ENCODE results near the gene SENP3. TPM values are rescaled to one million over a fixed set of nuclear protein-coding genes. Genes with fewer than 3 reads are reported as not detected.

The SENP3 gene
- total and polyA plus RNA-seq, 2 donors (not counting 3 experiments of a cell fraction or from before 2014, with no cell fraction given), result 63.4 to 96.5 TPM

DNA sequence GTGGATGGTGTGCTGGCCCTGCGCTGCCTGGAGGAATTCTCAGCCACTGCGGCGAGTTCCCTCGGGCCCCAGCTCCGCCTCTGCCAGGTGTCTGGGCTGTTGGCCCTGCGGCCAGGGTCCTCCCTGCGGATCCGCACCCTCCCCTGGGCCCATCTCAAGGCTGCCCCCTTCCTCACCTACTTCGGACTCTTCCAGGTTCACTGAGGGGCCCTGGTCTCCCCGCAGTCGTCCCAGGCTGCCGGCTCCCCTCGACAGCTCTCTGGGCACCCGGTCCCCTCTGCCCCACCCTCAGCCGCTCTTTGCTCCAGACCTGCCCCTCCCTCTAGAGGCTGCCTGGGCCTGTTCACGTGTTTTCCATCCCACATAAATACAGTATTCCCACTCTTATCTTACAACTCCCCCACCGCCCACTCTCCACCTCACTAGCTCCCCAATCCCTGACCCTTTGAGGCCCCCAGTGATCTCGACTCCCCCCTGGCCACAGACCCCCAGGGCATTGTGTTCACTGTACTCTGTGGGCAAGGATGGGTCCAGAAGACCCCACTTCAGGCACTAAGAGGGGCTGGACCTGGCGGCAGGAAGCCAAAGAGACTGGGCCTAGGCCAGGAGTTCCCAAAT, 4.5 kb upstream of the SENP3 start:
- Histone ChIP-seq H3K9ac (replicated peaks; ENCODE audit: extremely low read depth, insufficient read depth, low read length) (no peak overlapping the region), H3K4me3 (replicated peaks in 1 of 3; ENCODE audit: insufficient read depth in 1 of 3, low read depth in 1 of 3, low read length in 3 of 3) (no peak overlapping the region), H3K36me3 (ENCODE audit: control insufficient read depth in 2 of 2, extremely low read depth in 1 of 2, insufficient read depth in 2 of 2, low read length in 2 of 2) (no peaks in the 10 kb centered on the region), H3K9me3 (replicated peaks; ENCODE audit: control insufficient read depth, insufficient read depth, low read length) (no peaks in the 10 kb centered on the region), H3K4me2 (ENCODE audit: insufficient read depth, low read length) (no peak overlapping the region), H4K20me1 (replicated peaks; ENCODE audit: control insufficient read depth, extremely low read depth, insufficient read depth, low read length) (no peaks in the 10 kb centered on the region), H3K4me1 (ENCODE audit: control insufficient read depth, extremely low read depth, insufficient read depth, low read length) (peaks cover 25% of the 10 kb centered on the region), H2AFZ (ENCODE audit: low read depth, low read length) (no peak overlapping the region), H3K27ac (ENCODE audit: insufficient read depth, low read depth, low read length) (peak overlapping the region; percentile 70), H3K27me3 (ENCODE audit: control insufficient read depth in 2 of 2, insufficient read depth in 2 of 2, low read length in 2 of 2) (no peaks in the 10 kb centered on the region), H3K79me2 (ENCODE audit: control insufficient read depth, insufficient read depth, low read length) (peaks cover 5% of the 10 kb centered on the region), H3K9me1 (replicated peaks; ENCODE audit: control insufficient read depth, extremely low read depth, insufficient read depth, low read length) (no peaks in the 10 kb centered on the region)
- ChIA-PET CTCF (interaction anchor here (0.8 to 6.7 kb wide), 8 partner anchors 14 to 511 kb away, joined by 3 to 314 read pairs (median 4); partner anchors contain the start of gene SOX15), POLR2A (interaction anchor here (1.8 kb wide), 1 partner anchor 73 kb away, joined by 7 read pairs; the partner anchor contains the start of gene POLR2A)
- intact Hi-C loops (cut with micrococcal nuclease), result no loop called here
- DNase-seq (ENCODE audit: low read depth, low spot score) (no peak), FAIRE-seq (no peak)
- BruUV-seq (replicated peaks), result no TSS peak
- TF ChIP-seq POLR2A (IDR thresholded peaks at IDR 0.05; ENCODE audit: low read depth, low read length), result no peak
- no peak for TF ChIP-seq EZH2 (IDR thresholded peaks at IDR 0.05; ENCODE audit: borderline replicate concordance, low read depth, low read length, severe bottlenecking)
- TF ChIP-seq JUN (IDR thresholded peaks at IDR 0.05; ENCODE audit: borderline replicate concordance, insufficient read depth, insufficient read length, low read depth), result no peak
- no peak for TF ChIP-seq FOS (IDR thresholded peaks at IDR 0.05; ENCODE audit: borderline replicate concordance, insufficient read depth, low read length)
- TF ChIP-seq GATA2 (IDR thresholded peaks at IDR 0.05; ENCODE audit: insufficient read depth, insufficient read length, low read depth, low read length), result no peak
- no peak for TF ChIP-seq MAX (IDR thresholded peaks at IDR 0.05; ENCODE audit: insufficient read depth, insufficient read length)
- no peak for TF ChIP-seq POLR2AphosphoS5 (IDR thresholded peaks at IDR 0.05; ENCODE audit: insufficient read depth, low read depth, low read length)
- TF ChIP-seq, protein P1, sequence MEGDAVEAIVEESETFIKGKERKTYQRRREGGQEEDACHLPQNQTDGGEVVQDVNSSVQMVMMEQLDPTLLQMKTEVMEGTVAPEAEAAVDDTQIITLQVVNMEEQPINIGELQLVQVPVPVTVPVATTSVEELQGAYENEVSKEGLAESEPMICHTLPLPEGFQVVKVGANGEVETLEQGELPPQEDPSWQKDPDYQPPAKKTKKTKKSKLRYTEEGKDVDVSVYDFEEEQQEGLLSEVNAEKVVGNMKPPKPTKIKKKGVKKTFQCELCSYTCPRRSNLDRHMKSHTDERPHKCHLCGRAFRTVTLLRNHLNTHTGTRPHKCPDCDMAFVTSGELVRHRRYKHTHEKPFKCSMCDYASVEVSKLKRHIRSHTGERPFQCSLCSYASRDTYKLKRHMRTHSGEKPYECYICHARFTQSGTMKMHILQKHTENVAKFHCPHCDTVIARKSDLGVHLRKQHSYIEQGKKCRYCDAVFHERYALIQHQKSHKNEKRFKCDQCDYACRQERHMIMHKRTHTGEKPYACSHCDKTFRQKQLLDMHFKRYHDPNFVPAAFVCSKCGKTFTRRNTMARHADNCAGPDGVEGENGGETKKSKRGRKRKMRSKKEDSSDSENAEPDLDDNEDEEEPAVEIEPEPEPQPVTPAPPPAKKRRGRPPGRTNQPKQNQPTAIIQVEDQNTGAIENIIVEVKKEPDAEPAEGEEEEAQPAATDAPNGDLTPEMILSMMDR (IDR thresholded peaks at IDR 0.05; ENCODE audit: extremely low read depth in 1 of 2, insufficient read depth in 1 of 2, low read depth in 1 of 2, low read length in 2 of 2), result no peak
- TF ChIP-seq MYC (IDR thresholded peaks at IDR 0.05; ENCODE audit: low read depth, low read length), result no peak
- dilution Hi-C loops (cut with MboI; ENCODE audit: extremely low pct_ligation_motif_present, low sequenced_read_pairs), result no loop called here
